Measurements from ENCODE around the gene TWF2. TPM values are rescaled to one million over a fixed set of nuclear protein-coding genes. Genes with fewer than 3 reads are reported as not detected.

Gene TWF2
- polyA plus RNA-seq, 1 donor from 2014 or later: 61.7 TPM

GRCh38 chr3:52230461-52230860 lies 8.5 kb downstream of the TWF2 start:
- Histone ChIP-seq H3K36me3 (ENCODE audit: insufficient read depth, low read length) (peaks cover 8% of the 10 kb centered on the region), H3K9ac (ENCODE audit: low read length) (no peak overlapping the region)

GRCh38 chr3:52229656-52230055 lies 9.3 kb downstream of the TWF2 start:
- no peak overlapping the region for H3K9ac ChIP-seq (ENCODE audit: low read length)
- peaks cover 8% of the 10 kb centered on the region for H3K36me3 ChIP-seq (ENCODE audit: insufficient read depth, low read length)
- no peaks in the 10 kb centered on the region for H3K27me3 ChIP-seq (ENCODE audit: insufficient read depth, low read depth, low read length)
- no peaks in the 10 kb centered on the region for H4K20me1 ChIP-seq (ENCODE audit: insufficient read depth)
- H2AFZ ChIP-seq (ENCODE audit: low read depth, low read length): no peak overlapping the region
- no peaks in the 10 kb centered on the region for H3K79me2 ChIP-seq (replicated peaks; ENCODE audit: insufficient read depth, low read length)
- no peaks in the 10 kb centered on the region for H3K9me2 ChIP-seq (ENCODE audit: insufficient read depth, low read length)
- H3K27ac ChIP-seq (ENCODE audit: low read length): no peak overlapping the region
- no peaks in the 10 kb centered on the region for H3K9me3 ChIP-seq (ENCODE audit: low read length)
- H3K4me2 ChIP-seq (ENCODE audit: low read length): no peak overlapping the region
- no peaks in the 10 kb centered on the region for H3F3A ChIP-seq (ENCODE audit: insufficient read depth, low read length, poor library complexity, severe bottlenecking)
- H3K4me3 ChIP-seq (ENCODE audit: low read length): no peak overlapping the region
- no peak for TF ChIP-seq SMC3 (conservative IDR thresholded peaks at IDR 0.05; ENCODE audit: poor library complexity)
- TF ChIP-seq EP300 (conservative IDR thresholded peaks at IDR 0.05; ENCODE audit: poor library complexity, severe bottlenecking): no peak
- TF ChIP-seq RAD21 (conservative IDR thresholded peaks at IDR 0.05): no peak
- no peak for TF ChIP-seq EZH2 (IDR thresholded peaks at IDR 0.05; ENCODE audit: borderline replicate concordance, insufficient read depth, low read length, poor library complexity, severe bottlenecking)
- no peak for TF ChIP-seq TAF1 (IDR thresholded peaks at IDR 0.05; ENCODE audit: low read depth)
- TF ChIP-seq POLR2AphosphoS5 (IDR thresholded peaks at IDR 0.05): no peak
- TF ChIP-seq REST (IDR thresholded peaks at IDR 0.05; ENCODE audit: borderline replicate concordance): no peak
- TF ChIP-seq CTCF (IDR thresholded peaks at IDR 0.05; ENCODE audit: poor library complexity, severe bottlenecking): no peak

More at GRCh38 chr3:52230461-52230860, 8.5 kb downstream of the TWF2 start:
- Histone ChIP-seq H2AFZ (ENCODE audit: low read depth, low read length) (no peak overlapping the region), H3K27me3 (ENCODE audit: insufficient read depth, low read depth, low read length) (no peaks in the 10 kb centered on the region), H3K27ac (ENCODE audit: low read length) (no peak overlapping the region), H4K20me1 (ENCODE audit: insufficient read depth) (no peaks in the 10 kb centered on the region), H3F3A (ENCODE audit: insufficient read depth, low read length, poor library complexity, severe bottlenecking) (no peaks in the 10 kb centered on the region), H3K4me2 (ENCODE audit: low read length) (no peak overlapping the region), H3K79me2 (replicated peaks; ENCODE audit: insufficient read depth, low read length) (no peaks in the 10 kb centered on the region), H3K4me3 (ENCODE audit: low read length) (no peak overlapping the region), H3K9me3 (ENCODE audit: low read length) (no peaks in the 10 kb centered on the region), H3K9me2 (ENCODE audit: insufficient read depth, low read length) (no peaks in the 10 kb centered on the region)
- no peak for TF ChIP-seq REST (IDR thresholded peaks at IDR 0.05; ENCODE audit: borderline replicate concordance)
- no peak for TF ChIP-seq CTCF (IDR thresholded peaks at IDR 0.05; ENCODE audit: poor library complexity, severe bottlenecking)
- no peak for TF ChIP-seq POLR2AphosphoS5 (IDR thresholded peaks at IDR 0.05)
- TF ChIP-seq MXI1 (conservative IDR thresholded peaks at IDR 0.05; ENCODE audit: poor library complexity, severe bottlenecking): no peak
- TF ChIP-seq SMC3 (conservative IDR thresholded peaks at IDR 0.05; ENCODE audit: poor library complexity): no peak

All from neural cell (in vitro differentiated cells).